ENCODE results near the gene SNTB2.
A peak's percentile ranks its signal among the peaks of the same experiment; 100 is the strongest.
"Not testable (repeated sequence)": the region's sequence is repeated elsewhere in the genome, so short reads cannot be mapped to it uniquely, and the experiment has no call there.

The SNTB2 gene

GRCh38 chr16:69294051-69294450 lies 107.1 kb downstream of the SNTB2 start:
- no peak for DNase-seq

- DNase-seq = not testable (repeated sequence)
These were observed 109.8 kb downstream of the SNTB2 start for GRCh38 chr16:69296771-69297170.

GRCh38 chr16:69298261-69298660 lies 111.3 kb downstream of the SNTB2 start:
- no peak for DNase-seq

GRCh38 chr16:69301187-69301586 lies 114.2 kb downstream of the SNTB2 start:
- no peak for DNase-seq

- DNase-seq = no peak
These were observed 114.9 kb downstream of the SNTB2 start for GRCh38 chr16:69301861-69302260.

- DNase-seq = no peak
These were observed 115.3 kb downstream of the SNTB2 start for GRCh38 chr16:69302301-69302700.

GRCh38 chr16:69306031-69306430 lies 119.1 kb downstream of the SNTB2 start:
- DNase-seq = no peak

GRCh38 chr16:69307091-69307490 lies 120.1 kb downstream of the SNTB2 start:
- no peak for DNase-seq

GRCh38 chr16:69307856-69308255 lies 120.9 kb downstream of the SNTB2 start:
- no peak for DNase-seq

GRCh38 chr16:69309316-69309715 lies 122.4 kb downstream of the SNTB2 start:
- DNase-seq = no peak

GRCh38 chr16:69310653-69311532 lies 123.9 kb downstream of the SNTB2 start, which contains the start of gene VPS4A:
Gene VPS4A, plus strand, starts transcription at chr16:69311350. Its CDS starts 162 bp downstream, at chr16:69311512.
- peak; percentile 83 for DNase-seq

- DNase-seq = no peak
These were observed 124.8 kb downstream of the SNTB2 start for GRCh38 chr16:69311533-69312387.

- no peak for DNase-seq
These were observed 126.5 kb downstream of the SNTB2 start for GRCh38 chr16:69313469-69313868.

- DNase-seq = no peak
These were observed 127.6 kb downstream of the SNTB2 start for GRCh38 chr16:69314534-69314933.

GRCh38 chr16:69315486-69316311 lies 128.7 kb downstream of the SNTB2 start:
- DNase-seq = no peak

GRCh38 chr16:69316595-69317034 lies 129.7 kb downstream of the SNTB2 start:
- no peak for DNase-seq

GRCh38 chr16:69318177-69318910 lies 131.4 kb downstream of the SNTB2 start:
- DNase-seq = no peak

- DNase-seq = no peak
These were observed 131.9 kb downstream of the SNTB2 start for GRCh38 chr16:69318911-69319289.

- no peak for DNase-seq
These were observed 132.4 kb downstream of the SNTB2 start for GRCh38 chr16:69319381-69319780.

GRCh38 chr16:69319826-69320739 lies 133.1 kb downstream of the SNTB2 start:
- DNase-seq = no peak

GRCh38 chr16:69320740-69321073 lies 133.7 kb downstream of the SNTB2 start:
- DNase-seq = no peak
